Transverse colon (tissue), 4 donors: ENCODE data around the gene SPTBN4.

ENCODE experiments used
- CTCF ChIP-seq, 5 experiments: fragments of 200-600 bp in 3 of 5; fragments of 450-650 bp in 2 of 5; sonication (generic) in 3 of 5; IDR thresholded peaks; 1 replicate in 2 of 5; 2 replicates in 3 of 5; pipeline ENCODE4 v1.5.1; 2016 to 2017; ENCODE audit warnings: antibody characterized with exemption in 5 of 5, inconsistent platforms in 3 of 5, mild to moderate bottlenecking in 2 of 5, moderate library complexity in 1 of 5
- POLR2A ChIP-seq: fragments of 450-650 bp; IDR thresholded peaks from one replicate; pipeline ENCODE4 v1.6.1; 2016; ENCODE audit warnings: antibody characterized with exemption, mild to moderate bottlenecking, moderate library complexity
- POLR2AphosphoS5 ChIP-seq, 3 donors: sonication (generic); formaldehyde crosslinking; IDR thresholded peaks; one replicate each; pipeline ENCODE4 v1.6.1; 2016; ENCODE audit warnings: antibody characterized with exemption in 3 of 3

GRCh38 chr19:40449506-40449905 lies 17.3 kb upstream of the SPTBN4 start:
- TF ChIP-seq POLR2AphosphoS5 (IDR thresholded peaks at IDR 0.05) = no peak
- TF ChIP-seq POLR2A = no peak
- TF ChIP-seq CTCF (IDR thresholded peaks at IDR 0.05) = no peak
